Effector memory CD8-positive, alpha-beta T cell (primary cell): ENCODE results near the gene TFEC.

Source experiments
- ATAC-seq: fragments of 150-1000 bp; cut with Tn5 transposase; replicated peaks from 2 replicates; pipeline ENCODE4 v1.10.0; 2021; ENCODE audit warnings: mild to moderate bottlenecking, moderate library complexity
- DNase-seq, 3 experiments: peaks; one replicate each; pipeline ENCODE4 v3.0.0; 2021
- H3K27ac Mint-ChIP-seq, 2 donors: one replicate each; pipeline ENCODE4 v1.8.0; 2022; ENCODE audit warnings: mild to moderate bottlenecking in 2 of 2, mixed read lengths in 2 of 2, moderate library complexity in 2 of 2
- H3K27me3 Mint-ChIP-seq, 2 donors: one replicate each; pipeline ENCODE4 v1.8.0; 2022; ENCODE audit warnings: mixed read lengths in 2 of 2
- H3K36me3 Mint-ChIP-seq: one replicate; pipeline ENCODE4 v1.8.0; 2022; ENCODE audit warnings: mild to moderate bottlenecking, moderate library complexity, mixed read lengths; ENCODE audit not compliant: insufficient read depth
- H3K4me1 Mint-ChIP-seq, 2 donors: one replicate each; pipeline ENCODE4 v1.8.0; 2022; ENCODE audit warnings: low read depth in 2 of 2, mixed read lengths in 2 of 2
- H3K4me3 Mint-ChIP-seq, 2 donors: one replicate each; pipeline ENCODE4 v1.8.0; 2022; ENCODE audit warnings: mild to moderate bottlenecking in 2 of 2, mixed read lengths in 2 of 2, moderate library complexity in 2 of 2
- H3K9me3 Mint-ChIP-seq, 2 donors: one replicate each; pipeline ENCODE4 v1.8.0; 2022; ENCODE audit warnings: mixed read lengths in 2 of 2

Gene TFEC

GRCh38 chr7:115975766-115976165, 54.8 kb downstream of the TFEC start:
- no peak for ATAC-seq
- H3K27me3 Mint-ChIP-seq = no peaks in the 10 kb centered on the region
- H3K4me3 Mint-ChIP-seq = no peak overlapping the region
- no peak for DNase-seq
- H3K36me3 Mint-ChIP-seq = no peaks in the 10 kb centered on the region
- H3K27ac Mint-ChIP-seq = no peak overlapping the region
- H3K9me3 Mint-ChIP-seq = no peaks in the 10 kb centered on the region
- H3K4me1 Mint-ChIP-seq = no peaks in the 10 kb centered on the region

GRCh38 chr7:115973406-115973805, 57.2 kb downstream of the TFEC start:
- no peak overlapping the region for H3K4me3 Mint-ChIP-seq

GRCh38 chr7:115971506-115971905, 59.1 kb downstream of the TFEC start:
- Mint-ChIP-seq H3K4me3 (no peak overlapping the region), H3K9me3 (peaks cover 0 to 2% of the 10 kb centered on the region in 2 donors), H3K4me1 (no peaks in the 10 kb centered on the region), H3K27me3 (no peaks in the 10 kb centered on the region), H3K27ac (no peak overlapping the region), H3K36me3 (no peaks in the 10 kb centered on the region)
- DNase-seq (no peak), ATAC-seq (no peak)

More at GRCh38 chr7:115973406-115973805, 57.2 kb downstream of the TFEC start:
- H3K27ac Mint-ChIP-seq = no peak overlapping the region
- peaks cover 0 to 2% of the 10 kb centered on the region in 2 donors for H3K9me3 Mint-ChIP-seq
- H3K4me1 Mint-ChIP-seq = no peaks in the 10 kb centered on the region
- no peaks in the 10 kb centered on the region for H3K27me3 Mint-ChIP-seq
- DNase-seq = no peak
- H3K36me3 Mint-ChIP-seq = no peaks in the 10 kb centered on the region
- no peak for ATAC-seq

GRCh38 chr7:115968596-115968995, 62.0 kb downstream of the TFEC start:
- Mint-ChIP-seq H3K9me3 (peaks cover 0 to 2% of the 10 kb centered on the region in 2 donors), H3K4me3 (no peak overlapping the region), H3K27me3 (no peaks in the 10 kb centered on the region), H3K27ac (no peak overlapping the region), H3K4me1 (no peaks in the 10 kb centered on the region), H3K36me3 (no peaks in the 10 kb centered on the region)
- ATAC-seq (no peak), DNase-seq (no peak)

GRCh38 chr7:115968171-115968570, 62.4 kb downstream of the TFEC start:
- Mint-ChIP-seq H3K9me3 (peaks cover 0 to 2% of the 10 kb centered on the region in 2 donors), H3K27ac (no peak overlapping the region), H3K4me1 (no peaks in the 10 kb centered on the region), H3K4me3 (no peak overlapping the region), H3K27me3 (no peaks in the 10 kb centered on the region), H3K36me3 (no peaks in the 10 kb centered on the region)
- ATAC-seq (no peak), DNase-seq (no peak)

- Mint-ChIP-seq H3K4me1 (no peaks in the 10 kb centered on the region), H3K36me3 (no peaks in the 10 kb centered on the region), H3K27me3 (no peaks in the 10 kb centered on the region), H3K9me3 (peaks cover 0 to 2% of the 10 kb centered on the region in 2 donors), H3K27ac (no peak overlapping the region), H3K4me3 (no peak overlapping the region)
- DNase-seq (no peak), ATAC-seq (no peak)
These were observed 64.6 kb downstream of the TFEC start for GRCh38 chr7:115965796-115966475.

GRCh38 chr7:115965236-115965635, 65.3 kb downstream of the TFEC start:
- no peaks in the 10 kb centered on the region for H3K36me3 Mint-ChIP-seq
- DNase-seq = no peak
- no peaks in the 10 kb centered on the region for H3K27me3 Mint-ChIP-seq
- no peak for ATAC-seq
- H3K9me3 Mint-ChIP-seq = peaks cover 0 to 2% of the 10 kb centered on the region in 2 donors
- H3K4me1 Mint-ChIP-seq = no peaks in the 10 kb centered on the region
- H3K4me3 Mint-ChIP-seq = no peak overlapping the region
- H3K27ac Mint-ChIP-seq = no peak overlapping the region

- no peak for DNase-seq
- H3K4me1 Mint-ChIP-seq = no peaks in the 10 kb centered on the region
- no peaks in the 10 kb centered on the region for H3K9me3 Mint-ChIP-seq
- H3K36me3 Mint-ChIP-seq = no peaks in the 10 kb centered on the region
- ATAC-seq = no peak
- H3K27me3 Mint-ChIP-seq = no peaks in the 10 kb centered on the region
- H3K27ac Mint-ChIP-seq = no peak overlapping the region
- no peak overlapping the region for H3K4me3 Mint-ChIP-seq
These were observed 65.8 kb downstream of the TFEC start for GRCh38 chr7:115964799-115965198.

GRCh38 chr7:115962340-115962739, 68.2 kb downstream of the TFEC start:
- ATAC-seq = no peak
- no peaks in the 10 kb centered on the region for H3K36me3 Mint-ChIP-seq
- no peak for DNase-seq
- H3K4me3 Mint-ChIP-seq = no peak overlapping the region
- H3K27ac Mint-ChIP-seq = no peak overlapping the region
- no peaks in the 10 kb centered on the region for H3K27me3 Mint-ChIP-seq
- no peaks in the 10 kb centered on the region for H3K9me3 Mint-ChIP-seq
- no peaks in the 10 kb centered on the region for H3K4me1 Mint-ChIP-seq

- no peak overlapping the region for H3K4me3 Mint-ChIP-seq
- H3K27me3 Mint-ChIP-seq = no peaks in the 10 kb centered on the region
These were observed 76.8 kb downstream of the TFEC start for GRCh38 chr7:115953592-115954255.

GRCh38 chr7:115952832-115953231, 77.7 kb downstream of the TFEC start:
- H3K36me3 Mint-ChIP-seq = no peaks in the 10 kb centered on the region

More at GRCh38 chr7:115953592-115954255, 76.8 kb downstream of the TFEC start:
- no peaks in the 10 kb centered on the region for H3K4me1 Mint-ChIP-seq
- ATAC-seq = no peak
- DNase-seq = no peak
- H3K36me3 Mint-ChIP-seq = no peaks in the 10 kb centered on the region
- H3K9me3 Mint-ChIP-seq = no peaks in the 10 kb centered on the region
- no peak overlapping the region for H3K27ac Mint-ChIP-seq

GRCh38 chr7:115951547-115951946, 79.0 kb downstream of the TFEC start:
- ATAC-seq (no peak), DNase-seq (no peak)
- Mint-ChIP-seq H3K36me3 (no peaks in the 10 kb centered on the region), H3K27me3 (no peaks in the 10 kb centered on the region), H3K9me3 (no peaks in the 10 kb centered on the region), H3K27ac (no peak overlapping the region), H3K4me1 (no peaks in the 10 kb centered on the region), H3K4me3 (no peak overlapping the region)

More at GRCh38 chr7:115952832-115953231, 77.7 kb downstream of the TFEC start:
- DNase-seq (no peak), ATAC-seq (no peak)
- Mint-ChIP-seq H3K9me3 (no peaks in the 10 kb centered on the region), H3K27ac (no peak overlapping the region), H3K27me3 (no peaks in the 10 kb centered on the region), H3K4me1 (no peaks in the 10 kb centered on the region), H3K4me3 (no peak overlapping the region)

- Mint-ChIP-seq H3K4me3 (no peak overlapping the region), H3K27me3 (no peaks in the 10 kb centered on the region), H3K27ac (no peak overlapping the region), H3K9me3 (no peaks in the 10 kb centered on the region), H3K4me1 (no peaks in the 10 kb centered on the region), H3K36me3 (no peaks in the 10 kb centered on the region)
- DNase-seq (no peak), ATAC-seq (no peak)
These were observed 88.8 kb downstream of the TFEC start for GRCh38 chr7:115941703-115942268.

GRCh38 chr7:115940460-115941060, 90.0 kb downstream of the TFEC start:
- H3K36me3 Mint-ChIP-seq = no peaks in the 10 kb centered on the region
- no peak overlapping the region for H3K27ac Mint-ChIP-seq
- H3K27me3 Mint-ChIP-seq = no peaks in the 10 kb centered on the region

More at GRCh38 chr7:115940460-115941060, 90.0 kb downstream of the TFEC start:
- Mint-ChIP-seq H3K4me1 (no peaks in the 10 kb centered on the region), H3K9me3 (no peaks in the 10 kb centered on the region), H3K4me3 (no peak overlapping the region)
- ATAC-seq (no peak), DNase-seq (no peak)
